Left renal cortex interstitium (tissue), 4 donors: ENCODE results near the gene BMP3. TPM values are rescaled to one million over a fixed set of nuclear protein-coding genes. Genes with fewer than 3 reads are reported as not detected.

Experiments used
- DNase-seq, 4 donors: peaks; one replicate each; pipeline ENCODE4 v3.0.0-alpha.2; 2013; ENCODE audit warnings: low read depth in 4 of 4, low spot score in 2 of 4, missing footprints in 1 of 4
- polyA plus RNA-seq, 4 donors: library from polyadenylated mRNA; unstranded; fragments of 120-200 nt; gene quantifications; one replicate each; pipeline ENCODE4 v1.2.1, GENCODE V29; 2013; ENCODE audit not compliant: insufficient read length in 4 of 4

BMP3 gene
- polyA plus RNA-seq, 4 donors: 15.7 to 17.4 (median 16.5) TPM

DNA sequence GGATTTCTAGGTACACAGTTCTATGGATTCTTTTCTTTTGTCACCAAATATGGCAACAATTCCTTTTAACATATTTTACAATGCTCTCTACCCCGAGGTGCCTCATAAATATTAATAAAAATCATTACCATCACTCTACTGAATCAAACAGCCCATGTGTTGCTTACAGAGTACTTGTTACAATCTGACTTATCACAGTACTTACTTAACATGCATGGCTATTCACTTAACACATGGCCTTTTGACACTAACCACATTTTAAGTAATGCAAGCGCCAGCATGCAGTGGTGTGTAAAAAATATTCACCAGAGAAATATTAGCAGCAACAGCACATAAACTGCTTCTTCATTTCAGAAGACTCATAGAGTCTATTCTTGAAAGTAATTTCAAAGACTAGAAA, 64.9 kb downstream of the BMP3 start:
- DNase-seq: no peak

GRCh38 chr4:81096566-81096965, 66.1 kb downstream of the BMP3 start:
- DNase-seq: no peak

DNA sequence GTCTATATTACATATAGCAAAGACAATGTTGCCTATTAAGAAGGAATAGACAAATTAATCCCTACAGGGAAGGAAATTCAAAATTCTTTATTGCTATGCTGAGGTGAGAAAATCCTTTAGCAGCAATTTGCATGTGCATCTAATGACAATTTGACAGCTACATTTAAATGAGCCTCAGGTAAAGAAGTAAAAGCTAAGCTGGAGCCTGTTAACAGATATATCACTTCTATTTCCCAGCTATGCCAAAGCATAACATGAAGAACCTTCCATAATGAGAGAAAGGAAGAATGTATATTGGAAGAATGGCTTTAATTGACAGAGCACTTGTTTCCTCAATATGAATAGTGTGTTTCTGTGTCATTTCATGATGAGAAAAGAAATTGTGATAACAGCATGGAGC, 71.6 kb downstream of the BMP3 start:
- no peak for DNase-seq

GRCh38 chr4:81106150-81106549, 75.6 kb downstream of the BMP3 start:
- no peak for DNase-seq

Other genes starting within 250 kb of the BMP3 start
- 1 to 10 TPM in 3 of 4 donors, under 1 TPM in 1; 0.79 to 1.6 (median 1.5) TPM for gene PRKG2, start 184.5 kb downstream of the BMP3 start, polyA plus RNA-seq